RPMI7951 (cell line): ENCODE results near the gene MALT1. TPM values are rescaled to one million over a fixed set of nuclear protein-coding genes. Genes with fewer than 3 reads are reported as not detected.
"Not testable (repeated sequence)": the region's sequence is repeated elsewhere in the genome, so short reads cannot be mapped to it uniquely, and the experiment has no call there.

ENCODE experiments used
- DNase-seq: peaks from one replicate; pipeline ENCODE4 v3.0.0-alpha.2; 2012; ENCODE audit warnings: low read depth
- total RNA-seq: library from RNA; depleted of rRNA; stranded (reverse); fragments of >200 nt; shearing (Covaris generic); gene quantifications from 2 replicates; pipeline ENCODE4 v1.2.3, GENCODE V29; 2014

MALT1 gene
- total RNA-seq, 1 experiment from 2014 or later: 45.7 TPM

- not testable (repeated sequence) for DNase-seq
These were observed 18.0 kb upstream of the MALT1 start for GRCh38 chr18:58653144-58653722.

GRCh38 chr18:58653814-58654509 is 17.3 kb upstream of the MALT1 start:
- DNase-seq: no peak

GRCh38 chr18:58654896-58655614 is 16.2 kb upstream of the MALT1 start:
- no peak for DNase-seq

GRCh38 chr18:58657081-58657480 is 14.2 kb upstream of the MALT1 start:
- DNase-seq: no peak

DNA sequence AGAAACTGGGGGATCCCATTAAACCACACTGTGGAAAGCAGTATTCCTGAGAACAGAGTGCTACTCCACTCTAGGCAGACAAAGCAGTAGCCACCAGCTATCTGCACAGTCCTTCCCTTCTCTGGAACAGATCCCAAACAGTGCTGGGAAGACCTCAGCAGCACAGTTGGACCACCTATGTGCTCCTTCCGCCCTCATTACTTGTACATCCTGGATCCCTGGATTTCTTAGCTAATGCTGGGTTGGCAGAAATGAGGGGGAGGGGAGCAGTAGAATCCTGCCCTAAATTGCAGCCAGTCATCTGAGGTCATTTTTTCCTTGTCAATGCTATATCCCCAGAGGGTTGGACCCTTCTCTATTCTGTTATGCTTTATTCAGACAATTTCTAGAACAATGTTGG is 13.8 kb upstream of the MALT1 start:
- DNase-seq: no peak

GRCh38 chr18:58659691-58660090 is 11.6 kb upstream of the MALT1 start:
- DNase-seq: no peak

- no peak for DNase-seq
These were observed 10.3 kb upstream of the MALT1 start for GRCh38 chr18:58660915-58661314.

DNA sequence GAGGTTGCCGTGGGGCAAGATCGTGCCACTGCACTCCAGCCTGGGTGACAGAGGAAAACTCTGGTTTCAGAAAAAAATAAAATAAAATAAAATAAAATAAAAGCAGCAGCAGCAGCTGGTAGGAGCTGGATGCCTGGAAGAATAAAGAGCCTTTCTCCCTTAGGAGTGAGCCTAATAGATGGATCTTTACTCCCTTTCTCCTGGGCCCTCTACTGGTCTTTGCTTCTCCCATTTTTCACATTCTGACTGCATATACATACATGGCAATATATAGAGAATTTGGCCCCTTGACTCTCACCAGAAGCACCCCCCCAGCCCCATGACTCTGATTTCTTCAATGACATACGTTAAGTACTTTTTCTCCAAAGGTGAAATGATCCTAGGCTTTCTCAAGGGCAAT is 9.8 kb upstream of the MALT1 start:
- DNase-seq: peak; percentile 36

DNA sequence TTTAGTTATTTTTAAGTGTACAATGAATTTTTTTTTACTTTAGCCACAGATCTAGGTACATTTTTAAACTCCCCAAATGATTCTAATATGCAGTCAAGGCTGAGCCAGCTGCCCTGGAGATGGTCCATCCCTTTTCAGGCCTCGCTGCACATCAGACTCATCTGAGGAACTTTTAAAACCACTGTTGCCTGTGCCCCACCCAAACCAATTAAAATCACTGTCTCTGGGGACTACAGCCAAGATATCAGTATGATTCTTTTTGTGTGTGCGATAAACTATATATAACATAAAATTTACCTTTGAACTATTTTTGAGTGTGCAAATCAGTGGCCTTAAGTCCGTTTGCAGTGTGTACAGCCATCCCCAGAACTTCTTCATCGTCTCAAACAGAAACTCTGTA is 9.1 kb upstream of the MALT1 start:
- peak; percentile 42 for DNase-seq

DNA sequence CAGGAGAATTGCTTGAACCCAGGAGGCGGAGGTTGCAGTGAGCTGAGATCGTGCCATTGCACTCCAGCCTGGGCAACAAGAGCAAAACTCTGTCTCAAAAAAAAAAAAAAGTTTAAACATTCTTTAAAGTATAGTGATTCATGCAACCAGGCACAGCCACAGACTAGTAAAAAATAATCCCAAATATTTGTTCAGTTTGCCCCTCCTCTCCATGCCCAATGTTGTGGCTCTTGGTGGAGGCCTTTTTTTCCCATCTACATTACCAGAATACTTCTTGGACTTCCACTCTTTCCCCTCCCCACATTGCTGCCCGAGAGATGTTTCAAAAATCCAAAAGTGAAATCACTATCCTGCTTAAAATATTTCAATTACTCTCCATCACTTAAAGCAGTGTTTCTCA is 5.1 kb upstream of the MALT1 start:
- DNase-seq: no peak

DNA sequence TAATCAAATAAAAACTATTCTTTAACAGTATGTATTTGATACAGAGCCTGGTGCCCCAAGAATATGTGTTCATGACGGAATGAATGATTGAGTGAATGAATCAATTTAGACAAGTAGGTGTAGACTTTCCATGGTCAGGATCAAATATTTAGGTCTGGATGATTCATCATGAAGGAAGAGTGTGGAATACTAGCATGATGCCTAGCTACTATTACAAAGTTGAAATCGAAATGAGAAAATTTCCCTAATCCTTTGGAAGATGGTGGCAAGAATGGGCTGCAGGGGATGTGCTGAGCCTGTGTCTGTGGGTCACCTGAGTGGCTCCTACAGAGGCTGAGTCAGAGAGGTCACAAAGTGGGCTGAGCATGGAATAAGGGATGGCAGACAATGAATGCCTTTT is 3.1 kb upstream of the MALT1 start:
- peak; percentile 49 for DNase-seq

DNA sequence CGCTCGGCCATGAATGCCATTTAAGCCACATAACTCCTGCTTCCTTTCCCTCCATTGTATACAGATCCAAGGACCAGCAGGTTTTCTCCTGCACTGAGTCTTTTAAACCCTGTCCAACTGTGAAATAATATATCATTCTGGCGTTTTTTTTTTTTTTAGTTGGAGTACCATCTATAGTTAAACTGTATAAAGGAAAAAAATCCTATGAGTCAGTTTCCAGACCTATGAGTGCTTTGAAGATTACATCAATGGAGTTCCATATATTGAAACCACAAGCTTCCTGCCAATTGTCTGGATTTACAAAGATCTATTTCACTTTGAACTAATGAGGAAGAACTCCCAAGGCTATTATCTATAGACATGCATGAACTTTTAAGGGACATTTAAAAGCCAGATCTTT is 2.4 kb upstream of the MALT1 start:
- DNase-seq: peak; percentile 78

- DNase-seq: peak; percentile 71
These were observed 1.4 kb upstream of the MALT1 start for GRCh38 chr18:58669731-58670378.

GRCh38 chr18:58670404-58671110 is 708 bp upstream of the MALT1 start:
- no peak for DNase-seq

DNA sequence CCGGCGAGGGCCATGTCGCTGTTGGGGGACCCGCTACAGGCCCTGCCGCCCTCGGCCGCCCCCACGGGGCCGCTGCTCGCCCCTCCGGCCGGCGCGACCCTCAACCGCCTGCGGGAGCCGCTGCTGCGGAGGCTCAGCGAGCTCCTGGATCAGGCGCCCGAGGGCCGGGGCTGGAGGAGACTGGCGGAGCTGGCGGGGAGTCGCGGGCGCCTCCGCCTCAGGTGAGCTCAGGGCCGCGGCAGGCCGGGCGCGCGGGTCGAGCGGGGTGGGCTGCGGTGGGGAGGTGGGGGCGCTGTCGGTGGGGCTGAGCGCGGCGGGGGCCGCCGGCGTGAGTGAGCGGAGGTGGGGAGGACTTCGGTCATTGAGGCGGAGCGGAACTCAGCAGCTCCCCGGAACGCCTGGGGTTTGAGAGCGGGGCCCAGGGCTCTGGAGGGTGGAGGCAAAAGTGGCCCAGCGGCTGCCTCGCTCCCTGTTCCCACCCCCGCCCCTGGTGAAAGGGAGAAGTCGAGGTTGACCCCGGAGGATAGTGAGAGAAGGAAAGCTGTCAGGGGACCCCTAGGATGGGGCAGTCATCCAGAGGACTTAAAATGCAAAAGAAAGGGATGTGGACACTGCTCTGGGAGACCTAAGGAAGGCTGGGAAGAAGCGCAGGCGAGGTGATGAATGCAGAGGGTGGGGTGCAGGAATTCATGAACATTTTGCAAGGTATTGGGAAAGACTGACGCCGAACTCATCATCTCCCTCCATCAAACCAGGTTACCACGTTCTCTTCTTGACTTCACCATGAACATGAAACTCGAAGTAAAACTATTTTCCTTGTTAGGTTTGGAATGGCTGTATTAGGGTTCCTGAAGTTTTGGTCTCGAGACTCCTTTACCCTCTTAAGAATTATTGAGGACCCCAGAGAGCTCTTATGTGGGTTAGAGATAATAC is 633 bp downstream of the MALT1 start:
- DNase-seq: peak; percentile 37

- no peak for DNase-seq
These were observed 2.9 kb downstream of the MALT1 start for GRCh38 chr18:58674159-58674558.

- DNase-seq: no peak
These were observed 3.7 kb downstream of the MALT1 start for GRCh38 chr18:58674863-58675472.

DNA sequence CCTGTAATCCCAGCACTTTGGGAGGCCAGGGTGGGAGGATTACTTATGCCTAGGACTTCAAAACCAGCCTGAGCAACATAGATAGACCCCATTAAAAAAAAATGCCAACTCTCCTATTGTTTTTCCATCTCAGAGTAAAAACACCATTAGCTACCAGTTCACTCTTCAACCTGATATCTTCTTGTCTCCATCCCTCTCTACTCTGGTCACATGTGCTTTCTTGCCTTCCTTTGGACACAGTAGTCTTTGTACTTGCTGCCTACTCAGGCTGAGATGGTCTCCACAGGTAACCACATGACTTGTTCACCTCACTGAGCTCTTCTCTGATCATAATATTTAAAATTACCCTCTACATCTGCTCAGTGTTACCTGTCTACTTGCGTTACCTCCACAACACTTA is 5.0 kb downstream of the MALT1 start:
- DNase-seq: no peak

DNA sequence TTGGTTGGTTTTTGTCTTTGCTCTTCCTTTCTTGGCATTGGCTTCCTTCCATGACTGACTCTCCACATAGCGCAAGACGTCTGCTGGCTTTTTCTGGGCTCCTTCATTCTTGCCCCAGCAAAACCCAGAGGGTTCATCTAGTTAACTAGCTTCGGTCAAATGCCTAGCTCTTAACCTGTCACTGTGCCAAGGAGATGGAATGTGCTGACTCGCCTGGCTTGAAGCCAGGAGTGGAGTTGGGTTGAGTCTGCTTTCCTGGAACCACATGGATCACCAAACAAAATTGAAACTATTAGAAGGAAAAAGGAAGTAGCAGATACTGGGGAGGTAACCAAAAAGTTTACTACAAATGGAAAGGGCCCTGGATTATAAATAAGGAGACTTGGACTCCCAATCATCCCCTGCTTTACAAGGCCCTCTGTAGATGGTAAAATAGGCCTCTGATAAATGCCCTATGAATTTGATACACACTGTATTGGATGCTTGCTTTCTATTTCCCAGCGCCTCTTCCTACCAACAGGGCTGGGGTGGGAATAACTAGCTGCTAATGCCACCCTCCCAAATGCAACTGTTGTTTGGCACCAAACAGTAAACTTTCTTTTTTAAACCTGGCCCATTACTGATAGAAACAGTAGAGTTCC is 11.3 kb downstream of the MALT1 start:
- DNase-seq: peak; percentile 83

DNA sequence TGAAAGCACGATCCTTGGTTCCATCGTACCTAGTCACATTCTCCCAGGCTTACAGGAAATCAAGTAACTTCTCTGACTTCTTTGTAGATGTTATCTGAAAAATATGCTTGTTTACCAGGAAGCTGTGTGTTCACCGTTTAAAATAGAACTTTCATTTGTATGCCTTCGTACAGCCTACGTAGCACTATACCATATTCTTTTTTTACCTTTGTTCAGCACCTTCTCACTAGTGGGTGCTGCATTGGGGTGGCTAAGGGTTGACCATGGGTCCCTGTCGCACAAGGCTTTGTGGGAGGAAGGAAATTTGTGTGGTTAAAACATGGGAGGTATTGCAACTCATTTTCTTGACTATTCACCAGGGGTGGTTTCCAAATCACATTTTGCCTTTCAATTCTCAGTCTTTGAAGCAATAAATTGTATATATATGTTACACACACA is 16.6 kb downstream of the MALT1 start:
- DNase-seq: no peak
